K562 (cell line): ENCODE results near the gene SEC22C. TPM values are rescaled to one million over a fixed set of nuclear protein-coding genes. Genes with fewer than 3 reads are reported as not detected.

Experiments
- ATAC-seq: fragments of 200-7000 bp; cut with Tn5 transposase; 3 replicates; pipeline ENCODE4 v1.9.1; 2020; ENCODE audit warnings: moderate library complexity
- BruUV-seq: library from RNA; stranded (reverse); fragments of 400-500 nt; replicated peaks from 2 replicates; lab custom pipeline; 2021; lab: Mats Ljungman, UMichigan
- CTCF ChIA-PET: fragments of 300-600 bp; formaldehyde crosslinking; extraction: SDS; loops from one replicate; lab custom pipeline; 2021; ENCODE audit warnings: low intra/inter-chr PET ratio; lab: Yijun Ruan, JAX
- POLR2A ChIA-PET: fragments of 300-600, 350-650 bp; sonication (Branson Sonifier 250); formaldehyde crosslinking; extraction: SDS; loops from one replicate; lab custom pipeline; 2021; ENCODE audit warnings: antibody characterized with exemption, inconsistent platforms; lab: Yijun Ruan, JAX
- DNase-seq, 4 experiments: peaks; one replicate each; pipeline versions ENCODE4 v3.0.0 to v3.0.0-alpha.2; 2011 to 2018; ENCODE audit warnings: low spot score in 3 of 4, mixed read lengths in 3 of 4; ENCODE audit errors: extremely low read depth in 1 of 4
- FAIRE-seq: peaks from 2 replicates; lab custom pipeline; 2011; peaks lifted over from hg19 to GRCh38; lab: Jason Lieb, UNC
- H2AFZ ChIP-seq: 2 replicates; pipeline ENCODE4 v1.6.0; 2011; ENCODE audit warnings: low read depth, low read length, control low read depth, inconsistent platforms
- H3K27ac ChIP-seq: fragments of 200-600 bp; 3 replicates; pipeline ENCODE4 v1.8.0; 2011; ENCODE audit warnings: low read depth, mild to moderate bottlenecking, control low read depth, inconsistent platforms, low read length, moderate library complexity, mixed read lengths; ENCODE audit errors: extremely low read depth
- H3K27me3 ChIP-seq, 2 experiments: fragments of 300-600 bp in 1 of 2; 2 replicates in 1 of 2; 3 replicates in 1 of 2; pipeline versions ENCODE4 v1.6.0 to v1.8.0; 2011; ENCODE audit warnings: inconsistent platforms in 2 of 2, low read length in 2 of 2, mild to moderate bottlenecking in 1 of 2, mixed read lengths in 1 of 2, moderate library complexity in 1 of 2; ENCODE audit not compliant: control insufficient read depth in 2 of 2, insufficient read depth in 2 of 2
- H3K36me3 ChIP-seq: fragments of 300-600 bp; 3 replicates; pipeline ENCODE4 v1.8.0; 2011; ENCODE audit warnings: mild to moderate bottlenecking, low read length, inconsistent platforms; ENCODE audit not compliant: control insufficient read depth, insufficient read depth
- H3K4me1 ChIP-seq, 2 experiments: fragments of 200-600 bp in 1 of 2; replicated peaks in 1 of 2; 2 replicates in 1 of 2; 3 replicates in 1 of 2; pipeline versions ENCODE4 v1.5.1 to v1.8.0; 2011; ENCODE audit warnings: inconsistent platforms in 2 of 2, low read length in 2 of 2, mild to moderate bottlenecking in 1 of 2, mixed read lengths in 1 of 2, moderate library complexity in 1 of 2; ENCODE audit not compliant: control insufficient read depth in 2 of 2, insufficient read depth in 2 of 2
- H3K4me2 ChIP-seq: 2 replicates; pipeline ENCODE4 v1.6.1; 2011; ENCODE audit warnings: low read length, control low read depth, inconsistent platforms, mixed read lengths; ENCODE audit not compliant: insufficient read depth
- H3K4me3 ChIP-seq: fragments of 200-600 bp; sonication (generic), shearing (Covaris generic); 2 replicates; pipeline ENCODE4 v1.5.1; 2016; ENCODE audit warnings: control low read depth, inconsistent platforms
- H3K79me2 ChIP-seq: fragments of 200-600 bp; 3 replicates; pipeline ENCODE4 v1.8.0; 2011; ENCODE audit warnings: low read length, inconsistent platforms; ENCODE audit not compliant: control insufficient read depth, insufficient read depth
- H3K9ac ChIP-seq, 2 experiments: 2 replicates each; pipeline versions ENCODE4 v1.6.0 to v1.6.1; 2011; ENCODE audit warnings: low read depth in 2 of 2, low read length in 2 of 2, control low read depth in 1 of 2, inconsistent platforms in 1 of 2, mild to moderate bottlenecking in 1 of 2, mixed read lengths in 1 of 2; ENCODE audit not compliant: insufficient read depth in 1 of 2
- H3K9me1 ChIP-seq: one replicate; pipeline ENCODE4 v1.6.0; 2011; ENCODE audit warnings: inconsistent platforms, mild to moderate bottlenecking, low read length, moderate library complexity; ENCODE audit not compliant: control insufficient read depth, insufficient read depth
- H3K9me3 ChIP-seq: replicated peaks from 2 replicates; pipeline ENCODE4 v1.5.1; 2011; ENCODE audit warnings: low read depth, low read length, inconsistent platforms; ENCODE audit not compliant: control insufficient read depth, insufficient read depth
- H4K20me1 ChIP-seq: replicated peaks from 2 replicates; pipeline ENCODE4 v1.6.1; 2011; ENCODE audit warnings: low read length, inconsistent platforms, mixed read lengths; ENCODE audit not compliant: control insufficient read depth, insufficient read depth
- CBFA2T2 ChIP-seq: fragments of 450-650 bp; conservative IDR thresholded peaks from 2 replicates; pipeline ENCODE4 v1.6.1; 2017; ENCODE audit warnings: mild to moderate bottlenecking
- CBFA2T3 ChIP-seq: fragments of 450-650 bp; IDR thresholded peaks from 2 replicates; pipeline ENCODE4 v1.6.1; 2017
- MEIS2 ChIP-seq: fragments of 450-650 bp; IDR thresholded peaks from 2 replicates; pipeline ENCODE4 v1.6.1; 2014; ENCODE audit warnings: mild to moderate bottlenecking; ENCODE audit not compliant: partially characterized antibody
- SMARCA5 ChIP-seq: fragments of 450-650 bp; IDR thresholded peaks from 2 replicates; pipeline ENCODE4 v1.6.1; 2016
- TCF7 ChIP-seq: sonication (generic); IDR thresholded peaks from 2 replicates; pipeline ENCODE4 v1.6.1; 2016; ENCODE audit warnings: antibody characterized with exemption, borderline replicate concordance
- WGBS: fragments of 100-300 bp; shearing (Covaris generic); methylation state at CpG from one replicate; pipeline ENCODE4 v1.1.6; 2016; ENCODE audit warnings: low coverage, mixed read lengths; ENCODE audit not compliant: insufficient coverage; ENCODE audit errors: missing lambda C conversion rate; 5-methylcytosine and 5-hydroxymethylcytosine counted together
- in situ Hi-C: fragments of 300-500 bp; cut with MboI; formaldehyde crosslinking; loops from 4 replicates; pipeline ENCODE4 v1.15.0; 2018; ENCODE audit warnings: inconsistent platforms, mixed read lengths
- intact Hi-C: fragments of 100-400 bp; cut with micrococcal nuclease; formaldehyde crosslinking; loops from 2 replicates; pipeline ENCODE4 v1.14.2; 2022
- polyA plus RNA-seq, 8 experiments: library from polyadenylated mRNA; depleted of rRNA in 4 of 8; stranded (reverse) in 5 of 8; unstranded in 3 of 8; fragments of >200 nt; fragmentation: Nextera tagmentation in 2 of 8; fragmentation: Illumina TruSeq in 1 of 8; extraction: Ambion mirVana in 2 of 8; extraction: Trizol in 1 of 8; gene quantifications; 2 replicates each; pipeline versions ENCODE4 v1.2.1 to v1.2.3, GENCODE V29; 2011 to 2014; ENCODE audit warnings: inconsistent platforms in 1 of 8, missing spikeins in 1 of 8
- total RNA-seq, 7 experiments: library from RNA; depleted of rRNA in 6 of 7; stranded (reverse); fragments of >200 nt in 6 of 7; fragmentation: Illumina TruSeq in 2 of 7; extraction: Trizol in 2 of 7; gene quantifications; 2 replicates each; pipeline versions ENCODE4 v1.2.1 to v1.2.3, GENCODE V29; 2011 to 2021; ENCODE audit warnings: low replicate concordance in 1 of 7
- TF ChIP-seq, protein P1 (sequence below): fragments of 450-650 bp; IDR thresholded peaks from 2 replicates; pipeline ENCODE4 v1.6.1; 2016
- TF ChIP-seq, protein P2 (sequence below), 2 experiments: IDR thresholded peaks in 1 of 2; conservative IDR thresholded peaks in 1 of 2; 2 replicates each; pipeline ENCODE4 v1.6.1; 2016; ENCODE audit warnings: low read depth in 2 of 2, mild to moderate bottlenecking in 1 of 2, missing compliant biosample characterization in 1 of 2, missing genetic modification characterization in 1 of 2, moderate library complexity in 1 of 2

Gene SEC22C
- total and polyA plus RNA-seq, 9 of the 15 experiments (the other 6 are each of a cell fraction or from before 2014, with no cell fraction given) = 35.6 to 68.4 (median 50.7) TPM

DNA sequence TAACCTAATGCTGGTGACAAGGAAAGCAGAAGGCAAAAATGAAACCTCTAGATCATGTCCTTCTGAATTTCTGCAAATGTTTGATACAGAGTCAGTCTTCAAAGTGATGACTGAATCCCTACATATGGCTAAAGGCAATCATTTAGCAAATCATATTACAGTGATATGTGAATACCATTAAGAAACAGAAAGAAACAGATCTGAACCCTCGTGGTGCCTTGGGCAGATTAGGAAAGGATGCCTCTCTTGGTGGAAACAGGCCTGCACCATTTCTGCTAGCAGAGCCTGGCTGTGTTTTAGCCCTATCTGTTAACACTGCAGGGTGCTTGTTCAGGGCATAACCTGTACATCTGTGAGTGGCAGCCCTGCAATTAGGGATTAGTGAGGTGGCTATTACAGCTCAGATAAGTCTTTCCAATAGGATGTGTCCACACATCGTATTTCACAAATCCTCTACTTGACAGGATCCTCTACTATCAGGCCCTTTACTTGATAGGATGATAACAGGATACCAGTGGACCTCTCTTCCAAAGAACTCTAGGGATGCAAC lies 12.1 kb downstream of the SEC22C start:
- CTCF ChIA-PET = no interaction called here
- no TSS peak for BruUV-seq
- Histone ChIP-seq H3K36me3 (peaks cover 43% of the 10 kb centered on the region), H3K9me1 (peaks cover 5% of the 10 kb centered on the region), H3K9ac (no peak overlapping the region), H3K27me3 (no peaks in the 10 kb centered on the region), H4K20me1 (no peaks in the 10 kb centered on the region), H3K79me2 (peaks cover 25% of the 10 kb centered on the region; the same call in 1 of the 3 replicates), H3K4me1 (no peaks in the 10 kb centered on the region; a peak in 1 of 5 replicates), H3K4me2 (no peak overlapping the region), H3K4me3 (no peak overlapping the region), H3K9me3 (no peaks in the 10 kb centered on the region), H2AFZ (no peak overlapping the region), H3K27ac (no peak overlapping the region)
- TF ChIP-seq SMARCA5 = no peak
- TF ChIP-seq, protein P1, sequence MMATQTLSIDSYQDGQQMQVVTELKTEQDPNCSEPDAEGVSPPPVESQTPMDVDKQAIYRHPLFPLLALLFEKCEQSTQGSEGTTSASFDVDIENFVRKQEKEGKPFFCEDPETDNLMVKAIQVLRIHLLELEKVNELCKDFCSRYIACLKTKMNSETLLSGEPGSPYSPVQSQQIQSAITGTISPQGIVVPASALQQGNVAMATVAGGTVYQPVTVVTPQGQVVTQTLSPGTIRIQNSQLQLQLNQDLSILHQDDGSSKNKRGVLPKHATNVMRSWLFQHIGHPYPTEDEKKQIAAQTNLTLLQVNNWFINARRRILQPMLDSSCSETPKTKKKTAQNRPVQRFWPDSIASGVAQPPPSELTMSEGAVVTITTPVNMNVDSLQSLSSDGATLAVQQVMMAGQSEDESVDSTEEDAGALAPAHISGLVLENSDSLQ = peak; percentile 11; the same call in 1 of the 2 replicates
- 0 out of 2 replicates have a peak, but pooled peaks have one; percentile 27 for TF ChIP-seq CBFA2T2
- TF ChIP-seq CBFA2T3 = peak; percentile 53
- TF ChIP-seq, protein P2, sequence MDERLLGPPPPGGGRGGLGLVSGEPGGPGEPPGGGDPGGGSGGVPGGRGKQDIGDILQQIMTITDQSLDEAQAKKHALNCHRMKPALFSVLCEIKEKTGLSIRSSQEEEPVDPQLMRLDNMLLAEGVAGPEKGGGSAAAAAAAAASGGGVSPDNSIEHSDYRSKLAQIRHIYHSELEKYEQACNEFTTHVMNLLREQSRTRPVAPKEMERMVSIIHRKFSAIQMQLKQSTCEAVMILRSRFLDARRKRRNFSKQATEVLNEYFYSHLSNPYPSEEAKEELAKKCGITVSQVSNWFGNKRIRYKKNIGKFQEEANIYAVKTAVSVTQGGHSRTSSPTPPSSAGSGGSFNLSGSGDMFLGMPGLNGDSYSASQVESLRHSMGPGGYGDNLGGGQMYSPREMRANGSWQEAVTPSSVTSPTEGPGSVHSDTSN (CRISPR knock-in tag; IDR thresholded peaks at IDR 0.05; ENCODE audit: low read depth) = no peak
- TF ChIP-seq, protein P2 (tag; conservative IDR thresholded peaks at IDR 0.05; ENCODE audit: low read depth) = peak; percentile 49; the same call in 1 of the 2 replicates
- TF ChIP-seq MEIS2 = peak; percentile 49
- TF ChIP-seq TCF7 = no peak
- ATAC-seq (no peak; the same call in 2 of the 3 replicates), FAIRE-seq (no peak), DNase-seq (no peak)
- in situ Hi-C loops (loop anchor here (5.0 to 10.0 kb wide), 2 partner anchors 68 to 175 kb away; no protein-coding TSS in a partner anchor), intact Hi-C loops (loop anchor here (10.0 kb wide), 2 partner anchors 265 to 315 kb away; no protein-coding TSS in a partner anchor)
- POLR2A ChIA-PET = interaction anchor here (0.9 to 1.3 kb wide), 3 partner anchors 12 to 83 kb away, joined by 3 to 4 read pairs (median 4); partner anchors contain the start of genes SEC22C and SS18L2
- WGBS = 41% methylated on average over 2 of the region's 2 CpGs
